Erythroblast (primary cell): ENCODE results near the gene LRRTM4.
"Not testable (repeated sequence)": the region's sequence is repeated elsewhere in the genome, so short reads cannot be mapped to it uniquely, and the experiment has no call there.

Experiments
- DNase-seq, 2 experiments: peaks; one replicate each; lab custom pipeline; 2025; lab: John Stamatoyannopoulos, UW
- GATA1 ChIP-seq: IDR thresholded peaks from 2 replicates; pipeline ENCODE4 v1.6.1; 2011; ENCODE audit warnings: low read depth, mild to moderate bottlenecking, control low read depth, low read length, moderate library complexity
- POLR2A ChIP-seq: IDR thresholded peaks from 2 replicates; pipeline ENCODE4 v1.6.1; 2011; ENCODE audit warnings: mild to moderate bottlenecking, low read length

The LRRTM4 gene

DNA sequence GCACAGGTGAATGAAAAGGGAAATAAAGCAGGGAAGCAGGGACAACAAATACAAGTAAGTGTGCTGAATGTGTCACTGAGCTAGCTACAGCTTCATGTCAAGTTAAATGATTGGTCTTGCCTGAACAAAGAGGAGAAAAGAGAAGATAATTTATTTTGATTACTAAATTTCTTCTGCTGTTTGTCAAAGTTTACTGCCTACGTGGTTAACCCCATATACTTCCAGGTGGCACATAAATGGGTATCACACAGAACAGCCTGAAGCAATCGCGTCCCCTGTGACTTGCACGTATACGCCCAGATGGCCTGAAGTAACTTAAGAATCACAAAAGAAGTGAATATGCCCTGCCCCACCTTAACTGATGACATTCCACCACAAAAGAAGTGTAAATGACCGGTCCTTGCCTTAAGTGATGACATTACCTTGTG is 434.2 kb downstream of the LRRTM4 start:
- no peak for DNase-seq
- TF ChIP-seq GATA1 (no peak), POLR2A (no peak)

DNA sequence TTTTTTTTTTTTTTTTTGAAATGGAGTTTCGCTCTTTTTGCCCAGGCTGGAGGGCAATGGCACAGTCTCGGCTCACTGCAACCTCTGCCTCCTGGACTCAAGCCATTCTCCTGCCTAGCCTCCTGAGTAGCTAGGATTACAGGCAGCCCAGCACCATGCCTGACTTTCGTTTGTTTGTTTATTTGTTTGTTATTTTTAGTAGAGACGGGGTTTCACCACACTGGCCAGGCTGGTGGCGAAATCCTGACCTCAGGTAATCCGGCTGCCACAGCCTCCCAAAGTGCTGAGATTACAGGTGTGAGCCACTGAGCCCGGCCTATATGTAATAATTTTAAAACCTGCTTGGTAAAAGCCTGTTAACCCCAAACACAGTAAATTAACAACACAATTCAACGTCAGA is 435.7 kb downstream of the LRRTM4 start:
- TF ChIP-seq POLR2A = no peak
- no peak for TF ChIP-seq GATA1

DNA sequence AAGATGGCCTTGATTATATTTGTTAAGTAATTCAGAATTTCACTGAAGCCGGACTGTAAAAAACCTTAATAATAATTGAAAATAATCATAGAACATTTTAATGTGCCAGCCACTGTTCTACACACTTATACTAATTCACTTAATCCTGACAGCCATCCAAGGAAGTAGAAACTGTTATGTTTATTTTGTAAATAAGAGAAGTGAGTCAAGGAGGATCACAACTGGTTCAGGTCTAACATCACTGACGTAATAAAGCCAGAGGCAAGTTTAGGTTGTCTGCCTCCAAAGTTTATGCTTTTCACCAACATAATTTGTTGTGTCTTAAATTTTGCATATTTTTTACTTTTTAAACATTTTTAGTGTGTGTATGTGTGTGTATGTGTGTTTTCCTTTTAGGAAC is 436.1 kb downstream of the LRRTM4 start:
- no peak for TF ChIP-seq POLR2A
- no peak for TF ChIP-seq GATA1
- no peak for DNase-seq

More for the DNA sequence above, 435.7 kb downstream of the LRRTM4 start:
- DNase-seq = no peak

DNA sequence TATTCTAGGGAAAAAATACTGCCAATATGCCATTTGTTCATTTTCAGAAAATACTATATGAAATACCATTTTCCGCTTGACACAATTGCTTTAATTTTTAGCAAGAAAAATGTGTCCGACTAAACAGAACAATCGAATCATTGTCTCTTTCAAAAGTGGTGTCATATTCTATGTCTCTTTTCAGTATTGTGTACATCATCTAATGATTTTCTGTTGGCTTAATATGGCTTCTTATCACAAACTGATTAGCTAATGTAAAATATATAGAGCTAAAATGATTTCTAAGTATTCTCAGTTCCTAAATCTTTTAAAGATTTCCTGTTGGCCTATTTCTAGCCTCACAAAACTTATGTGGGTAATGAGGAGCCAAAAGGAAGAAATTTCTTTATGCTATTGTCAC is 436.6 kb downstream of the LRRTM4 start:
- TF ChIP-seq GATA1 = no peak
- TF ChIP-seq POLR2A = no peak

DNA sequence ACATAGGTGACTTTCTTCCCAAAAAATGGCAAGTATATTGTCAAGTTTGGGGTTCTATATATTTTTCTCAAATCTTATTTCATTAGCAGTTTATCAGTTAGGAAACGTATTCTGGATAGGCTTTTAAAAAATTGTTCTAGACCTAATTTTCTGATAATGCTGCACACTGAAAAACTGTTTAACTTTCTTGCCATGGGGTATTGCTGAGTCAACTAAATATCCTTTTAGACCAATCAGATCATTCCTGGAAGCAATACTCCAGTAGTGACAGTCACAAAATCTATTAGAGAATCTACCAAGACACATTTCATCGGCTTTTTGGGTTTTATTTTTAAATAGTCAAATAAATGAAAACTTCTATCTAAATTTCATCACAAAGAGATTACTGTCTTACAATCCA is 440.6 kb downstream of the LRRTM4 start:
- TF ChIP-seq GATA1 (no peak), POLR2A (no peak)
- no peak for DNase-seq

More for the DNA sequence above, 436.6 kb downstream of the LRRTM4 start:
- no peak for DNase-seq

DNA sequence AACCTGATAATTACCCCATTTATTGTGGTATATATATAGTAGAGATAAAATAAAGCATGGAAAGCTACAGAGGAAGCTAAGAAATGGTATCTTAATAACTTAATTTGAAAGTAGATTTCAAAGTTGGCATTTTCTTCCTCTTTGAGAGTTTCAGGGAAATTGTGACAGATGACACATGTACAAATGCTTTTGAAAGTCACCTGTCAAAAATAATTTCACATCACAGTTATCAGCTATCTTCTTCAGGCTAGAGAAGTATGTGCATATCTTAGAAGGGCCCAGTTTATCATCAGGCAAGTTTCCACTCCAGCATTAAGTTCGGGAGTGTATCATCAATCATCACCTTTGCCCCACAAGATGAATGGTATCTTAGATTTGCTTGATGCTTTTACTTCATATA is 457.9 kb downstream of the LRRTM4 start:
- TF ChIP-seq POLR2A (no peak), GATA1 (no peak)
- DNase-seq = no peak

DNA sequence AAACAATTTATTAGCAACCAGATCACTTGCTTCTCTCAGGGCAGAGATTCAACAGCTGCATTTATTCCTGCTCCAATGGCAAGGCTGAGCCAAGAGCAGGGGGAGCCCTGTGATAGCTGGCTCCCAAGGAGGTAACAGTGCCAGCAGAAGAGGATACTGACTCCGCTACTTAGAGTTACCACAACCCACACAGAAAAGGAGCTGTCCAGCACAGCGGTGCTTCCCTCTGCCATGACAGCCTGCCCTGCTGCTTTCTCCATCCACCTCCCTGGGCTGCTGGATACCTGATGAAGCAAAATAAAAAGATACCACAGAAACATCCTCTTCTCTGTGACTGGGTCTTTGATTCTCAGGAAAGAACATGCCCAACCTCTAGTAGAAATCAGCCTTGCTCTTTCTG is 467.2 kb downstream of the LRRTM4 start:
- DNase-seq = no peak

DNA sequence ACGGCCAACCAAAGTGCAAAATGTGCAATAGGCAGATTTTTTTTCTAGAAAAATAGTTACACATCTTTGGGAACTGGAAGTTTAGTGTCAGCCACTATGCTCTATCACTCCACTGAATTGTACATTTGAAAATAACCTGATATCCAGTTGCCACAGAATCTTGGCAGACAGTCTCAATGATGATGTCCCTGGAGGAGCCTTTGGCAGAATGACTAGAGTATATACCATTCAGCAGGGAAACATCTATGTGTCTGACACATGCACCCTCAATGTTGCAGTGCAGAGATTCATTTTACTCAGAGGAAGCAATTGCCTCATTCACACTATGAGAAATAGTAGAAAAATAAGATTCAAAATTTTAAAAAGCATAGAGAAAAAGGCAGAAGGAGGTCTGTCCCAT is 475.8 kb downstream of the LRRTM4 start:
- no peak for DNase-seq
- no peak for TF ChIP-seq POLR2A
- no peak for TF ChIP-seq GATA1

More for the DNA sequence above, 467.2 kb downstream of the LRRTM4 start:
- no peak for TF ChIP-seq GATA1
- TF ChIP-seq POLR2A = no peak

DNA sequence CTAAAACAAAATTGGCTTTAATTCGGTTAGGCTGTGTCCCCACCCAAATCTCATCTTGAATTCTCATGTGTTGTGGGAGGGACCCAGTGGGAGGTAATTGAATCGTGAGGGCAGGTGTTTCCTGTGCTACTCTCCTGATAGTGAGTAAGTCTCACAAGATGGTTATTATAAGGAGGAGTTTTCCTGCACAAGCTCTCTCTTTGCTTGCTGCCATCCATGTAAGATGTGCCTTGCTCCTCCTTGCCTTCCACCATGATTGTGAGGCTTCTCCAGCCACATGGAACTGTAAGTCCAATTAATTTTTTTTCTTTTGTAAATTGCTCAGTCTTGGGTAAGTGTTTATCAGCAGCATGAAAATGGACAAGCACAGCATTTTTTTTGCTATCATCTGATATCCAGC is 476.7 kb downstream of the LRRTM4 start:
- DNase-seq = not testable (repeated sequence)

DNA sequence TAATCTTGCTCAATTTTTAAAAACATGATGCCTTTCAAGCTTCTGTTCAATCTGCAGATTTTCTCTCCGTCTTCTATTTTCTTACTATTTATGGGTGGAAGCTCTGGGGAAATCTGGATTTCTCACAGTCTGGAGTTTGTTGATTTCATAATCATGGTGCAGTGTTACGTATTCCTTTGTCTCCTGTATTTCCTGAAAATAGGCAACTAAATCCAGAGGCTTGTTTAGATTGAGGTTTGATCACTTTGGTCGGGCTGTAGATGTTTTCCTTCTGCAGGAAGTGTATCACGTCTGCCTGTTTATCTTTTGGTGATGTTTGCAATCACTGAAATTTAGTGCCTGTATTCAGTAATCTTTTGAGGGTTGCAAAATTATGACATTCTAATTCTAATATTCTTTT is 487.7 kb downstream of the LRRTM4 start:
- TF ChIP-seq GATA1 = no peak
- TF ChIP-seq POLR2A = no peak
- no peak for DNase-seq

DNA sequence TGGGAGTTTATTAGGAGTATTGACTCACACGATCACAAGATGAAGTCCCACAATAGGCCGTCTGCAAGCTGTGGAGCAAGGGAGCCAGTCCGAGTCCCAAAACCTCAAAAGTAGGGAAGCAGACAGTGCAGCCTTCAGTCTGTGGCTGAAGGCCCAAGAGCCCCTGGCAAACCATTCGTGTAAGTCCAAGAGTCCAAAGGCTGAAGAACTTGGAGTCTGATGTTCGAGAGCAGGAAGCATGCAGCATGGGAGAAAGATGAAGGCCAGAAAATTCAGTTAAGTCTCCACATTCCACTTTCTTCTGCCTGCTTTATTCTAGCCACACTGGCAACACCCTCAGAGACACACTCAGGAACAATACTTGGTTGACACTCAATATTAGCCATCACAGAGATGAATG is 492.9 kb downstream of the LRRTM4 start:
- not testable (repeated sequence) for DNase-seq

DNA sequence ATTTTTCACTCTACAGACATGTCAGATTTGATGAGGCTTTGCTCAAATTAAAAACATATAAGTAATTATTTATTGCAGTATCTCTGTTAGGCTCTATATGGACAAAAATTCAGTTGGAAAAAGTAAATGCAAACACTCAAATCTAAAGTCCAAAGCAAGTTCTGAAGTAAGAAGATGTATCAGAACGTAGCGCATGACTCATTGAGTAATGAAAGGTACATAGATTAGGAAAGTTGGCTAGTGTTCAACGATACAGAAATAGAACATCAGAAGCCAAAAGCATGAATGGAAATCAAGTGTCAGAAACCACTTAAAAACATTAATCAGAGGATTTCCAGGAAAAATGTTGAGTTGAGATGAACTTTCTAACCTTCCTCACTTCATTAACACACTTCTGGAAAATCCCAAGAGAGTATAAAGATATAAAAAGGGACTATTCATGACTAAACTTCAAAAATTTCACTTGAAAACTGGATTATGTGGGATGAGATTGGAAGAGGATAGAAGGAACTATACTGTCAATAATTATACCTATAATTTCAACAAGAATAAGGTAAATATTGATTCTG is 494.1 kb downstream of the LRRTM4 start:
- DNase-seq = no peak
- TF ChIP-seq POLR2A (no peak), GATA1 (no peak)

DNA sequence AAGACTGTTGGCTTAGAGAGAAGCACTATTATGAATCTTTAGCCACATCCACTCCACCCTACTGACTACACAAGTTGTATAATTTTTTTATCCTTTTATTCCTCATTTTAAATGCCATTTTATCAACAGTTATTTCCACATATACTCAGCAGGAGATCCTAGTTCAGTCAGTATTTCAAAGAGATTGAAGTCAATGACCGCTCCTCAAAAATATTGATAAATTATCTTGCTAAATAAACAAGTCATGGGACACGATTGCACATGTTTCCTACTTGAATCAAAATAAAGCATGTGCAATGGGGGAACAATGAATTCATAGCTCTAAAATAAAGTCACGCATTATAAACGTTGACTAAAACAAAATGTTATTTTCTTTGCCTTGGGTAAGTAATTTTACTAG is 496.5 kb downstream of the LRRTM4 start:
- no peak for TF ChIP-seq GATA1
- no peak for TF ChIP-seq POLR2A
- no peak for DNase-seq

DNA sequence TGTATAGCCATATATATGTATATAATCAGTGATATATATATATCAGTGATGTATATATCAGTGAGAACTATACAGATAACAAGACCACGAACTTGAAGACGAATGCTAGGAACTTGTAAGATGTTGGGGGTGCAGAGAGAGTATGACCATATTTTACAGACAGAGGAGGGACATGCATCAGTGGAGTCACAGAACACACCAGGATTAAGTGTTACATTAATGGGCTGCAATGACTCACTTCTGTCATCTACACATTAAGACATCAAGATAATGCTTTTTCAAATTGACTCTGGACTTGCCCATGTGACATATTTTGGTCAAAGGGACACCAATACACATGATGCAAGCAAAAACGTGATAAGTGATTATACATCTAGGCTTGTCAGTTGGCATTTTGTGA is 501.0 kb downstream of the LRRTM4 start:
- TF ChIP-seq GATA1 (no peak), POLR2A (no peak)
- DNase-seq = no peak

DNA sequence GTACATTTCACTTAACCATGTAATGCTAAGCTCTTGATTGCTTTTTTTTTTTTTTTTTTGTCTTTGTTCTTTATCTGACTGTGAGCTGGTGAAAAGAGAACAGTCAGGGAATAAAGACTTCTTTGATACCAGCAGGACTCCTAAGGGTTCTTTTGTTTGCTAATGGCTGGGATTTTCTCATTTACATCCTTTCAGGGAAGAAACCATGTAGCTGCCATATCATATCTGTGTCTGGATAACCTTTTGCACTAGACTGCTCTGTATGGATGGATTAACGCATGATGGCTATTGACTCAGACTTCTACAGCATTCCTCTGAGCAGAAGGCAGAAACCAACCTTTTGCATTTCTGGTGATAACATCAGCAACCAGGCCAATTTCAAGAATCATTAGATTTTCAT is 504.0 kb downstream of the LRRTM4 start:
- TF ChIP-seq POLR2A (no peak), GATA1 (no peak)
- DNase-seq = no peak

DNA sequence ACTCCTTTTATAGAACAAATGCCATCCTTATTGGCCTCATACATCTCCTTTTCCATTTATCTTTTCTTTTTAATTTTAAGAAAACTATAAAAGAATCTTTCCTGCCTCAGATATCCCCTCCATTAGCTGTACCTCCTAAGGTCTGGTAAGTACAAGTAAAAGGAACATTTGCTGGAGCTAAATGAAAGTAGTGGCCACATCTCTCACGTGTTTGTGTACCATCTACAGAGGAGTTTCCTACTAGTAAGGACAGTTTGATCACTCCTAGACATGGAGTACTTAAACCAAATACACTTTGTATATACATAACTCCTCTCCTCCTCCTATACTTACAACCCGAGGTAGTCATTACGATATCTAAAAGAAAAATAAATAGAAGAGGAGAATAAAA is 504.8 kb downstream of the LRRTM4 start:
- TF ChIP-seq POLR2A = no peak
- no peak for TF ChIP-seq GATA1
- no peak for DNase-seq
